ENCODE results near the gene ZC3H18. TPM values are rescaled to one million over a fixed set of nuclear protein-coding genes. Genes with fewer than 3 reads are reported as not detected.

The ZC3H18 gene
- total and polyA plus RNA-seq, 2 of the 4 experiments (the other 2 are of a cell fraction) = 3.4 to 21.3 TPM

- peaks cover 56% of the 10 kb centered on the region for H3K27me3 ChIP-seq (ENCODE audit: control insufficient read depth, insufficient read depth, low read length)
- BruUV-seq (replicated peaks) = no TSS peak
- H2BK120ac ChIP-seq (ENCODE audit: low read depth, low read length) = no peak overlapping the region
- H3K56ac ChIP-seq (ENCODE audit: extremely low read depth, insufficient read depth, low read length) = no peak overlapping the region
- WGBS, 2 experiments (ENCODE audit: extremely low coverage in 2 of 2, insufficient read length in 1 of 2) = 74% methylated on average over 6 of the region's 15 CpGs; no CpG with 5 or more reads in 1 of the 2 experiments
- no peak overlapping the region for H3K23ac ChIP-seq (ENCODE audit: low read depth, low read length)
- TF ChIP-seq MXI1 (IDR thresholded peaks at IDR 0.05; ENCODE audit: borderline replicate concordance, low read depth, low read length) = no peak
- TF ChIP-seq CEBPB (IDR thresholded peaks at IDR 0.05; ENCODE audit: low read depth, low read length) = peak; percentile 60
- H2BK5ac ChIP-seq (ENCODE audit: low read depth, low read length, poor library complexity, severe bottlenecking) = no peak overlapping the region
- ChIA-PET POLR2A (ENCODE audit: unreplicated experiment) (no interaction called here), CTCF (no interaction called here)
- no peak overlapping the region for H3K27ac ChIP-seq (ENCODE audit: insufficient read depth, low read length)
- H4K8ac ChIP-seq (ENCODE audit: low read depth in 2 of 2, low read length in 2 of 2) = no peak overlapping the region
- H3K9me3 ChIP-seq (ENCODE audit: control insufficient read depth, insufficient read depth, low read length) = peaks cover 19% of the 10 kb centered on the region
- intact Hi-C loops (cut with micrococcal nuclease) = no loop called here
- H2BK20ac ChIP-seq (ENCODE audit: low read depth, low read length) = no peak overlapping the region
- no peak overlapping the region for H3K4me3 ChIP-seq (ENCODE audit: insufficient read depth, low read depth, low read length)
- no peak overlapping the region for H4K91ac ChIP-seq (ENCODE audit: insufficient read depth, low read depth, low read length)
- H3K4ac ChIP-seq (ENCODE audit: low read depth, low read length) = no peak overlapping the region
- H2BK15ac ChIP-seq (ENCODE audit: low read depth, low read length) = no peak overlapping the region
- H4K5ac ChIP-seq (ENCODE audit: low read depth, low read length) = no peak overlapping the region
- in situ Hi-C loops (cut with MboI; ENCODE audit: low sequenced_read_pairs) = no loop called here
- no peak overlapping the region for H3K4me2 ChIP-seq (ENCODE audit: low read depth, low read length)
- H3K36me3 ChIP-seq (ENCODE audit: control insufficient read depth, insufficient read depth, low read length) = no peaks in the 10 kb centered on the region
- no peak overlapping the region for H2AK5ac ChIP-seq (ENCODE audit: low read depth, low read length)
- ATAC-seq (ENCODE audit: low read depth) (no peak), DNase-seq (no peak)
- no peaks in the 10 kb centered on the region for H3K9me1 ChIP-seq (ENCODE audit: insufficient read depth, low read length)
- no peaks in the 10 kb centered on the region for H4K20me1 ChIP-seq (ENCODE audit: insufficient read depth, low read length)
- no peak overlapping the region for H2AFZ ChIP-seq (replicated peaks; ENCODE audit: low read length, poor library complexity)
- H3K4me1 ChIP-seq (ENCODE audit: control insufficient read depth, insufficient read depth, low read length) = no peaks in the 10 kb centered on the region
- H2AK9ac ChIP-seq (replicated peaks; ENCODE audit: low read depth, low read length, poor library complexity) = no peak overlapping the region
- no peak overlapping the region for H3K9ac ChIP-seq (ENCODE audit: low read depth, low read length)
- no peak overlapping the region for H3K14ac ChIP-seq (replicated peaks; ENCODE audit: low read depth, low read length)
- no peak overlapping the region for H3K18ac ChIP-seq (ENCODE audit: low read depth, low read length)
- dilution Hi-C loops (cut with HindIII; ENCODE audit: low sequenced_read_pairs, unreplicated experiment) = no loop called here
- H3K79me1 ChIP-seq (ENCODE audit: low read depth in 1 of 2, low read length in 2 of 2) = no peaks in the 10 kb centered on the region
Observed at GRCh38 chr16:88548131-88548874, 21.9 kb upstream of the ZC3H18 start.
